SU-DHL-6 (cell line): ENCODE data around the gene ARHGAP20.

Experiments
- CTCF ChIP-seq: fragments of 200-600 bp; sonication (generic); IDR thresholded peaks from one replicate; pipeline ENCODE4 v1.5.1; 2017; ENCODE audit warnings: antibody characterized with exemption, mild to moderate bottlenecking, low read length, moderate library complexity; ENCODE audit not compliant: insufficient read depth, poor library complexity, severe bottlenecking
- EZH2phosphoT487 ChIP-seq: fragments of 200-600 bp; sonication (generic), shearing (Covaris generic); conservative IDR thresholded peaks from 2 replicates; pipeline ENCODE4 v1.6.1; 2018; ENCODE audit warnings: mild to moderate bottlenecking, antibody characterized with exemption, low read length, moderate library complexity, mixed read lengths

- TF ChIP-seq CTCF = no peak
- no peak for TF ChIP-seq EZH2phosphoT487
These were observed 35.3 kb upstream of the ARHGAP20 start for GRCh38 chr11:110747531-110747930.
